NCI-H1092 treated with DMSO at 0.1 percent for 48 hours (cell line): ENCODE data around the gene TMEM213.

Experiments
- DNase-seq: peaks from one replicate; lab custom pipeline; 2025; lab: John Stamatoyannopoulos, UW

TMEM213 gene, protein sequence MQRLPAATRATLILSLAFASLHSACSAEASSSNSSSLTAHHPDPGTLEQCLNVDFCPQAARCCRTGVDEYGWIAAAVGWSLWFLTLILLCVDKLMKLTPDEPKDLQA

GRCh38 chr7:138797715-138798320 lies at the start of gene TMEM213, which contains the start of gene ATP6V0A4:
Gene TMEM213 (plus strand): TSS chr7:138797994. CDS start chr7:138798105, 111 bp downstream.
Gene ATP6V0A4 (minus strand): TSS chr7:138798196. CDS start chr7:138771247, 26,949 bp downstream.
- no peak for DNase-seq

DNA sequence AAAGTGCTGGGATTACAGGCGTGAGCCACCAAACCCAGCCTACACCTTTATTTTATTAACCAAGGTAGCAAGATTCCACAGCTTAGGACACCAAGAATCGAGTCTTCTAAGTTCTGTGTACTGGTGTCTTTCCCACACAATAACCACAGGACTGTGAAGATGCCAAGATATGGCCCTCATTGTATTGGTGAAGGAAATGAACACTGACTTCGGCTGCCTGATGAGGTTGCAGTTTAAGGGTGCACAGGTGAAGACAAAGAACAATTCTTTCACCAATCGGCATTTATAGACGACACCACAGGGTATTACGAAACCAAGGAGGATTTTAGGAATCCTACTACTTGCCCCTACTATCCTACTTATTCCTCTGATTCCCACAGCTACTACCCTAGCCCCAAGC lies 49.1 kb upstream of the TMEM213 start:
- DNase-seq, result no peak

GRCh38 chr7:138749960-138750359 lies 47.8 kb upstream of the TMEM213 start:
- no peak for DNase-seq

- DNase-seq, result no peak
Measured at GRCh38 chr7:138750473-138750872, 47.3 kb upstream of the TMEM213 start.

GRCh38 chr7:138750901-138751464 lies 46.8 kb upstream of the TMEM213 start:
- DNase-seq, result no peak

DNA sequence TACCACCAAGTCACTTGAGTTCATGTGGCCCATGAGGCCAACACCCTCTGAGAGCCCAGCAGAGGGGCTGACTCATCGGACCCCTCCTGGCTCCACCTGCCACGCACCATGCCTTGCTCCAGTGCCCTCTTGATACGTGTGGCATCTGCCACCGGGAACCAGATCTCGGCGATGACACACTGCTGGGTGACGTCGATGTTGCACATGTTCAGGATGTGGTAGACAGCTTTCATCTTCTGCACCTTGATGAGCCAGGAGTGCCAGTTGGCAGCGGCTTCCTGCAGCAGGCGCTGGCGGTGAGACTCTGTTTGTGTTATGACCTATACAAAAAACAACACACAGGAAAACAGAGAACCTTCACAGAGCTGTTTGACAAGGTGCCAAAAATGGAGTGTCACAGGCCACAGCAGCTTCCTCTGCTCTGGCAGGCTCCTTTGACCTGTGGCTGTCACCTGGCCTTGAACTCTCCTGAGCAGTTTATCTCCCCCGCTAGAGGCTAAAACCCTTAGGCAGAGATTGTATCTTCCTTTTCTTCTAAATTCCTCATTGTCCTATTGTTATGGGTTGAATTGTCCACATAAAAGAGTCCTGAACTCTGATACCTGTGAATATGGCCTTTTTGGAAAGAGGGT lies 45.2 kb upstream of the TMEM213 start:
- peak; percentile 80 for DNase-seq

GRCh38 chr7:138753150-138753518 lies 44.7 kb upstream of the TMEM213 start:
- no peak for DNase-seq

- DNase-seq, result no peak
Measured at GRCh38 chr7:138753610-138754009, 44.2 kb upstream of the TMEM213 start.

DNA sequence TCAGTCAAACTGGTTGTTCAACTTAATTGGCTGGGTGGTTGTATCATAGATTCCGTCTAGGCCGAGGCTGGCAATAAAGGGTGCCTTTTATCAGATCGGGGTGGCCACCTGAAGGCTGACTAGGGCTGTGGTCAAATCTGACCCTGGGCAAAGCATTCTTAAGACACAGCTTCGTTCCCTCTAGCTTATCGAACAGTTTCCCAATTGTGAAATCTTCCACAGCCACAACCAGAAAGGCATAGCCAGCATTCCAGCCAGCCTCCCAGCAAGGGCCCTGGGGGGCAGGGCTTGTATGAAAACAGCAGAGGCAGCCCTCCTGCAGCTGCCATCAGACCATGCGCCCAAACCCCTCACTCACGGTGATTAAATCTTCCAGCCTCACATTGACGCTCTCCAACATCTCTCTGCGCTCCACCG lies 42.5 kb upstream of the TMEM213 start:
- no peak for DNase-seq

GRCh38 chr7:138755842-138756590 lies 41.8 kb upstream of the TMEM213 start:
- DNase-seq, result no peak

- DNase-seq, result no peak
Measured at GRCh38 chr7:138756591-138757242, 41.1 kb upstream of the TMEM213 start.

- peak; percentile 47 for DNase-seq
Measured at GRCh38 chr7:138768241-138768640, 29.6 kb upstream of the TMEM213 start.

DNA sequence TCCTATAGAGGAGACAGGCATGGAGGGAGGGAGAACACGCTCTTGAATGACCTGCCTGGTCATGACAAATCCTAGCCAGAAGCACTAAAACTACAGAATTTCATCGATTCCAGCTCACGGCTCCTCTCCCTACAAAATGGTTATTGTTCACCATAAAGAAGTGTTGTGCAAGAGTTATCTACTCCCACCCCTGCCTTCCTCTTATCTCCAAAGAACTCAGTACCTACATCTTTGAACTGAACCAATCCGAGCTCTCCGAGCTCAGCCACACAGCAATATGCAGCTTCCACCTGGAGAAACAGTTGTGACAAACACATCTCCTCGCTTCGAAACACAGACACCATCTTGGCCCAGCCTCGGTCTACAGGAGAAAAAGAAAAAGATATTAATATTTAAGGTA lies 26.9 kb upstream of the TMEM213 start:
- no peak for DNase-seq

DNA sequence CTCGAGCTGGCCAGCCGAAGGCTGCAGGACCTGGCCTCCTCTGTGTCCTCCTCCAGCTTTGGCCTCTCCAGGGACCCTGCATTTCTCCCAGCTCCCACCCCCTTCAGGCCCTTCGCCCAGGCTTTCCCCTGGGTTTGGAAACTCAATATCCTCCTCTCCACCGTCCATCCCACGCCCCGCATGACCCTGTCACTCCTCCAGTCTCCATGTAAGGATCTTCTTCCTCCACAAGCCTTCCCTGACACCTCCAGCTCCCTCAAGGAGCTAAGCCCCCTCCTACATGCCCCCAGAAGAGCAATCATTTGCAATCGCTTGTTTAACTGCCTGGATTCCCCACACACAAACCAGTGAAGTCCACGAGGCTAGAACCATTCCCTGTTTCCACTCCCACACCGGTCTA lies 24.6 kb upstream of the TMEM213 start:
- no peak for DNase-seq

DNA sequence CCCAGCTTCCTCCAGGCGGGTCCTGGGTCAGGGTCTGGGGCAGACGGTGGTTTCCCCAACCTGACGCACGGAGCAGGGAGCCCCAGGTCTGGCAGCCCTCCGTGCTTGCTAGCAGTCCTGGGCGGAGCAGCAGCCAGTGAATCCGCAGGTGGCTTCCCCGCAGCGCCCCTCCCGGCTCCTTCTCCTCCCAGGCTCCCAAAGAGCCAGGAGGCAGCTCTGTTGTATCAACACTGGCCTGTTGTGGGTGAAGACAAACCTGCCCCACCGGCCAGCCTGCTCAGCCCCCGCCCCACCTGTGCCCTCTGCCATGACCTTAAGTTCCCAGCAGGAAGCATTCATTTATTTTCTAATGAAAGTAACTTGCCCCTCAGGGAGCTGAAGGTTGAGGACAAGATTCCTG lies 24.0 kb upstream of the TMEM213 start:
- no peak for DNase-seq

DNA sequence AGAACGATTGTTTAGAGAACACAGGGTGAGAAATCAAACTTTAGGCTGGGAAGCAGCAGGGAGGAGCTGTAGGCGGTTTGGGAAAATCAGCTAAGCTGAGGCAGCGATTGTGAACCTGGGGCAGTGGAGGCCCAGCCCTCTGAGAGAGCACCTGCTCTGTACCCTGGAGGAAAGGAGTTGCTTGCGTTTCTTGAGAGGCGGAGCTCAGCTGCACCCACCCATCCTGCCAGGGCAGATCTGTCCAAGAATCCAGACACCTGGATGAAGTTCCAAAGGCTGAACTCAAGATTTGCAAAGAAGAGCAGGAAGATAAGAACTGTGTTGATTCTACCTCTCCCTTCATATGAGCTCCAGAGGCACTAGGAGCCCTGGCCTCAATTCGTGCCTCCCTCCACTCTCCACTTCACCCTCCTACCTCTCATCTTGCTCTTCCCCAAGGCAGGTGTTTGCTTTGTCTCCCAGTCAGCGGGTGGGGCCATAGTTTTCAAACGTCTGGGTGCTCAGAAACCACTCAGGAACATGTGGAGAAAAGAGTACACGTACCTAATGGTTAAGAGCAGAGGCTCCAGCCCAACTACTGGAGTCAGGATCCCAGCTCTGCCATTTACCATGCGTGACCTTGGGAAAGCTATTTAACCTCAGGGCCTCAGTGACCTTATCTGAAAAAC lies 21.5 kb upstream of the TMEM213 start:
- peak; percentile 67 for DNase-seq

DNA sequence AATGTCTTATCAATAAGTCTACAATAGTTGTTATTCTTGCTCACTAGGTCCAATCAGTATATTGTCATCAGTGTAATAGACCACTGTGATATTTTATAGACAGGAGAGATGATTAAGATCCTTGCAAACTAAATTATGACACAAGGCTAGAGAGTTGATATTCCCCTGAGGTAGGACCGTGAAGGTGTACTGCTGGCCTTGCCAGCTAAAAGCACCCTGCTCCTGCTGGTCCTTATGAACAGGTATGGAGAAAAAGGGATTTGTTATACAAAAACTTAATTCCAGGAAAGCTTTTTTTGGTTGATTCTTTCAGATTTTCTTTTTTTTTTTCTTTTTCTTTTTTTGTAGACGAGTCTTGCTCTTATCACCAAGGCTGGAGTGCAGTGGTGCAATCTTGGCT lies 16.8 kb upstream of the TMEM213 start:
- no peak for DNase-seq

DNA sequence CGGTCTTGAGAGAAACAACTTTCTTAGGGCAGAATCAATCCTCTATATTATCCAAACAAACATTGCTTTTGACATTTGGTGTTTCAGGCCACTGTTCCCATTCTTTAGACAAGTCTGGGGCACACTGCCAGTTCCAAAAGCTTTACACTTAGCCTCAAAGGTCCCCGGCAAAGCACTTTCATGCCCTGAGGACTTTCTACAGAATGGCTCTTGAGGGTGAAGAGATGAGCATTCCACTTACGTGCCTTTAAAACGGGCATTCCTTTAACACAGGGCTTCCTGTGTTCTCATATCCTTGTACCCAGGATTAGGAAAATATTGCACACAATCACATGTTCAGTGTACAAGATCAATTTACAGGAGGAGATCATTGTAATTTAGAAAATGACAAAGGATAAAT lies 13.1 kb upstream of the TMEM213 start:
- DNase-seq, result no peak

GRCh38 chr7:138785587-138786437 lies 12.0 kb upstream of the TMEM213 start:
- no peak for DNase-seq

DNA sequence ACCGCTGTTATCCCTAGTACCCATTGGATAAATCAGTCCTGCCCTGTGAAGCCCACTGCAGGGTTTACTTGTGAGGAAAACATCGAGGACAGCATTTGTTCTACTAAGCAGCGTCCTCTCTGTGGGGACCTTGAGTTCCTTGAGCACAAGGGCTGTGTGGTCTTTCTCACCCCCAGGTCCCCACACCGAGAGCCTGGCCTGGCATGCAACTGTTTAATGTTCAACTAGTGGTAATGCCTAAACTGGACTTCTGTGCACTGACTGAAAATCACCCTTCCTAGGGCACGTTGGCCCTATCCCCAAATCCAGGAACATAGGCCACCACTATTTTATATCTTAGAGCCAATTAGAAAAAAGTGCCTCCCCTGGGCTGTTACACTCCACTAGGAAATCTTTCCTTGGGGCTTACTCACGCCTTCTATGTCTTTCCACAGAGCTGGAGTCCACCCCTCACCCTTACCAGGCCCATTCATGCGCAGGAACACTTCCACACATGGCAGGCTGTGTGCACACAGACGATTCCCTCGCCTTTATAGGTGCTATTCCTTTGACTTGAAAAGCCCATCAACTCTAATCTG lies 1.7 kb upstream of the TMEM213 start:
- no peak for DNase-seq
